GM20431 (cell line): ENCODE measurements around the gene KIRREL1.

ENCODE experiments used
- in situ Hi-C: fragments of 300-500 bp; cut with MseI, MboI; formaldehyde crosslinking; loops from one replicate; pipeline ENCODE4 v1.15.0; 2020; ENCODE audit warnings: low sequenced_read_pairs; ENCODE audit not compliant: unreplicated experiment

The KIRREL1 gene

GRCh38 chr1:158056498-158056897 lies 63.1 kb downstream of the KIRREL1 start:
- in situ Hi-C loops = no loop called here

- in situ Hi-C loops = no loop called here
Observed at GRCh38 chr1:158058237-158058985, 65.0 kb downstream of the KIRREL1 start.

- in situ Hi-C loops = no loop called here
Observed at GRCh38 chr1:158059984-158060383, 66.5 kb downstream of the KIRREL1 start.

- in situ Hi-C loops = no loop called here
Observed at GRCh38 chr1:158062174-158062573, 68.7 kb downstream of the KIRREL1 start.

- in situ Hi-C loops = no loop called here
Observed at GRCh38 chr1:158067662-158068061, 74.2 kb downstream of the KIRREL1 start.

GRCh38 chr1:158068918-158069317 lies 75.5 kb downstream of the KIRREL1 start:
- in situ Hi-C loops = no loop called here

- in situ Hi-C loops = no loop called here
Observed at GRCh38 chr1:158071138-158071537, 77.7 kb downstream of the KIRREL1 start.

- in situ Hi-C loops = no loop called here
Observed at GRCh38 chr1:158075078-158075477, 81.6 kb downstream of the KIRREL1 start.

- in situ Hi-C loops = no loop called here
Observed at GRCh38 chr1:158076441-158076840, 83.0 kb downstream of the KIRREL1 start.

GRCh38 chr1:158077411-158078256 lies 84.2 kb downstream of the KIRREL1 start:
- in situ Hi-C loops = no loop called here

GRCh38 chr1:158078569-158079080 lies 85.2 kb downstream of the KIRREL1 start:
- in situ Hi-C loops = no loop called here

GRCh38 chr1:158080066-158080465 lies 86.6 kb downstream of the KIRREL1 start:
- in situ Hi-C loops = no loop called here

- in situ Hi-C loops = no loop called here
Observed at GRCh38 chr1:158084336-158084735, 90.9 kb downstream of the KIRREL1 start.

GRCh38 chr1:158084747-158085146 lies 91.3 kb downstream of the KIRREL1 start:
- in situ Hi-C loops = no loop called here

GRCh38 chr1:158087320-158087927 lies 94.0 kb downstream of the KIRREL1 start:
- in situ Hi-C loops = no loop called here

GRCh38 chr1:158089476-158089875 lies 96.0 kb downstream of the KIRREL1 start:
- in situ Hi-C loops = no loop called here

- in situ Hi-C loops = no loop called here
Observed at GRCh38 chr1:158089925-158090637, 96.6 kb downstream of the KIRREL1 start.

GRCh38 chr1:158093376-158093775 lies 99.9 kb downstream of the KIRREL1 start:
- in situ Hi-C loops = no loop called here

GRCh38 chr1:158094571-158094970 lies 101.1 kb downstream of the KIRREL1 start:
- in situ Hi-C loops = no loop called here

- in situ Hi-C loops = no loop called here
Observed at GRCh38 chr1:158095737-158096335, 102.4 kb downstream of the KIRREL1 start.
